NT2/D1 (cell line): Measurements from ENCODE around the gene MYORG.
"Not testable (repeated sequence)": the region's sequence is repeated elsewhere in the genome, so short reads cannot be mapped to it uniquely, and the experiment has no call there.

Experiments
- DNase-seq: peaks from one replicate; pipeline ENCODE4 v3.0.0-alpha.2; 2011; ENCODE audit warnings: low read depth, low spot score
- H3K27me3 ChIP-seq: 2 replicates; pipeline ENCODE4 v1.6.0; 2011; ENCODE audit warnings: mild to moderate bottlenecking; ENCODE audit not compliant: insufficient read length, insufficient read depth
- H3K36me3 ChIP-seq: 2 replicates; pipeline ENCODE4 v1.6.1; 2011; ENCODE audit warnings: mild to moderate bottlenecking, low read length, mixed read lengths; ENCODE audit not compliant: insufficient read depth, insufficient read length
- H3K4me1 ChIP-seq: 2 replicates; pipeline ENCODE4 v1.5.1; 2011; ENCODE audit not compliant: insufficient read depth, insufficient read length
- H3K4me3 ChIP-seq: 2 replicates; pipeline ENCODE4 v1.5.1; 2011; ENCODE audit warnings: low read depth; ENCODE audit not compliant: insufficient read length
- H3K9ac ChIP-seq: 2 replicates; pipeline ENCODE4 v1.6.0; 2011; ENCODE audit warnings: low read depth; ENCODE audit not compliant: insufficient read length
- H3K9me3 ChIP-seq: 2 replicates; pipeline ENCODE4 v1.5.1; 2011; ENCODE audit warnings: mild to moderate bottlenecking, low read length; ENCODE audit not compliant: insufficient read depth
- SUZ12 ChIP-seq: IDR thresholded peaks from 2 replicates; pipeline ENCODE4 v1.6.1; 2011; ENCODE audit not compliant: insufficient read length, insufficient read depth; ENCODE audit errors: extremely low read depth
- YY1 ChIP-seq: IDR thresholded peaks from 2 replicates; pipeline ENCODE4 v1.6.1; 2011; ENCODE audit not compliant: insufficient read length, insufficient read depth
- ZNF274 ChIP-seq: IDR thresholded peaks from 2 replicates; pipeline ENCODE4 v1.6.1; 2011; ENCODE audit warnings: mild to moderate bottlenecking, low read depth, low read length

Gene MYORG

GRCh38 chr9:34365282-34365681, 11.4 kb downstream of the MYORG start:
- no peak for TF ChIP-seq YY1
- TF ChIP-seq ZNF274, result no peak
- TF ChIP-seq SUZ12, result no peak
- peaks cover 13% of the 10 kb centered on the region for H3K36me3 ChIP-seq
- DNase-seq, result no peak
- H3K9ac ChIP-seq, result no peak overlapping the region
- H3K4me3 ChIP-seq, result no peak overlapping the region
- no peaks in the 10 kb centered on the region for H3K27me3 ChIP-seq
- peaks cover 10% of the 10 kb centered on the region for H3K4me1 ChIP-seq
- peaks cover 20% of the 10 kb centered on the region; the same call in 1 of the 2 replicates for H3K9me3 ChIP-seq

- H3K4me1 ChIP-seq, result peaks cover 10% of the 10 kb centered on the region
These were observed 12.9 kb downstream of the MYORG start for GRCh38 chr9:34363619-34364351.

GRCh38 chr9:34362614-34363214, 14.0 kb downstream of the MYORG start:
- no peak for TF ChIP-seq SUZ12
- no peak for TF ChIP-seq YY1
- no peak for TF ChIP-seq ZNF274
- Histone ChIP-seq H3K9ac (no peak overlapping the region), H3K36me3 (no peaks in the 10 kb centered on the region), H3K4me1 (peaks cover 10% of the 10 kb centered on the region), H3K27me3 (no peaks in the 10 kb centered on the region), H3K4me3 (no peak overlapping the region), H3K9me3 (peaks cover 4% of the 10 kb centered on the region; the same call in 1 of the 2 replicates)
- DNase-seq, result no peak

More at GRCh38 chr9:34363619-34364351, 12.9 kb downstream of the MYORG start:
- DNase-seq, result no peak
- no peaks in the 10 kb centered on the region for H3K27me3 ChIP-seq
- TF ChIP-seq YY1 (no peak), SUZ12 (no peak), ZNF274 (no peak)
- H3K36me3 ChIP-seq, result no peaks in the 10 kb centered on the region
- H3K9me3 ChIP-seq, result peaks cover 15% of the 10 kb centered on the region; the same call in 1 of the 2 replicates
- H3K9ac ChIP-seq, result no peak overlapping the region
- H3K4me3 ChIP-seq, result no peak overlapping the region

GRCh38 chr9:34352957-34353356, 23.7 kb downstream of the MYORG start:
- not testable (repeated sequence) for H3K36me3 ChIP-seq, DNase-seq, H3K4me3 ChIP-seq, H3K4me1 ChIP-seq, H3K9ac ChIP-seq, H3K27me3 ChIP-seq
- peaks cover 19% of the 10 kb centered on the region for H3K9me3 ChIP-seq

- H3K36me3 ChIP-seq, H3K4me3 ChIP-seq, H3K27me3 ChIP-seq, H3K4me1 ChIP-seq, H3K9ac ChIP-seq, DNase-seq: not testable (repeated sequence)
- H3K9me3 ChIP-seq, result peaks cover 19% of the 10 kb centered on the region
These were observed 24.5 kb downstream of the MYORG start for GRCh38 chr9:34352122-34352652.

- TF ChIP-seq SUZ12 (no peak), YY1 (no peak), ZNF274 (no peak)
- Histone ChIP-seq H3K27me3 (no peaks in the 10 kb centered on the region), H3K9me3 (no peaks in the 10 kb centered on the region), H3K4me3 (no peak overlapping the region), H3K4me1 (peaks cover 4% of the 10 kb centered on the region), H3K36me3 (peaks cover 8% of the 10 kb centered on the region), H3K9ac (no peak overlapping the region)
- DNase-seq, result no peak
These were observed 27.4 kb downstream of the MYORG start for GRCh38 chr9:34349324-34349723.

GRCh38 chr9:34347800-34348158, 28.9 kb downstream of the MYORG start:
- Histone ChIP-seq H3K36me3 (peaks cover 24% of the 10 kb centered on the region), H3K9ac (no peak overlapping the region), H3K4me1 (peaks cover 4% of the 10 kb centered on the region), H3K27me3 (no peaks in the 10 kb centered on the region), H3K4me3 (no peak overlapping the region), H3K9me3 (no peaks in the 10 kb centered on the region)
- TF ChIP-seq YY1 (no peak), ZNF274 (no peak), SUZ12 (no peak)
- DNase-seq, result no peak
